Measurements from ENCODE around the gene RNF213.

RNF213 gene

DNA sequence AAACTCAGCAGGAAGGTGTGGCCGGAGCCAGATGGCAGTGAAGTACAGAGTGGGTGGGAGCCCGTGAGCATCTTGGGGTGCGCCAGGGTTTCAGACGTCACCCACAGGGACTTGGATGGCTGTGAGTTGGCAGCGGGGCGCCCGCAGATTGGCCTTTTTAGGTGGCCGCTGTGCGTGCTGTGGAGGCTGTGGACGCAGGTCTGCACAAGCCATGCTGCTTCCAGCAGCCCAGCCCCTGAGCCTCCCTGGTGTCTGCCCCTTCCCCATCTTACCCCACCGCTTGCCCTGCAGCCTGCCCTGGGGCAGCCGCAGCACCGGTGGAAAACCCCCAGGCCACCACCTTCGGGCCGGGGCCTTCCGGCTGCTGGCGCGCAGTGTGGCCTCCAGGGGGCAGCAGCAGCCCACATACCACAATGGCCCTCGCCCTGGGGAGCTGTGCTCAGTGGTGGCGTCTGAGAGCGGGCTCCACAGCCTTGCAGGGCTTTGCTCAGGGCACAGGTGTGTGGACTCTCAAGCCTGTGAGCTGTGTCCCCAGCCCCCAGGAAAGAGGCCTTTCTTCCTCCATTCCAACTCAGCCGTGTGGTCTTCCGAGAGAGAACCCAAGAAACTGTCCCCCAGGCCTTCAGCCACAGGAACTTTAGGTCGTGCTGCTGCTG, 166.1 kb downstream of the RNF213 start:
- Mint-ChIP-seq H3K4me3 (no peak overlapping the region), H3K27ac (ENCODE audit: low read depth) (peak overlapping the region; percentile 35), H3K36me3 (ENCODE audit: insufficient read depth) (no peaks in the 10 kb centered on the region)

DNA sequence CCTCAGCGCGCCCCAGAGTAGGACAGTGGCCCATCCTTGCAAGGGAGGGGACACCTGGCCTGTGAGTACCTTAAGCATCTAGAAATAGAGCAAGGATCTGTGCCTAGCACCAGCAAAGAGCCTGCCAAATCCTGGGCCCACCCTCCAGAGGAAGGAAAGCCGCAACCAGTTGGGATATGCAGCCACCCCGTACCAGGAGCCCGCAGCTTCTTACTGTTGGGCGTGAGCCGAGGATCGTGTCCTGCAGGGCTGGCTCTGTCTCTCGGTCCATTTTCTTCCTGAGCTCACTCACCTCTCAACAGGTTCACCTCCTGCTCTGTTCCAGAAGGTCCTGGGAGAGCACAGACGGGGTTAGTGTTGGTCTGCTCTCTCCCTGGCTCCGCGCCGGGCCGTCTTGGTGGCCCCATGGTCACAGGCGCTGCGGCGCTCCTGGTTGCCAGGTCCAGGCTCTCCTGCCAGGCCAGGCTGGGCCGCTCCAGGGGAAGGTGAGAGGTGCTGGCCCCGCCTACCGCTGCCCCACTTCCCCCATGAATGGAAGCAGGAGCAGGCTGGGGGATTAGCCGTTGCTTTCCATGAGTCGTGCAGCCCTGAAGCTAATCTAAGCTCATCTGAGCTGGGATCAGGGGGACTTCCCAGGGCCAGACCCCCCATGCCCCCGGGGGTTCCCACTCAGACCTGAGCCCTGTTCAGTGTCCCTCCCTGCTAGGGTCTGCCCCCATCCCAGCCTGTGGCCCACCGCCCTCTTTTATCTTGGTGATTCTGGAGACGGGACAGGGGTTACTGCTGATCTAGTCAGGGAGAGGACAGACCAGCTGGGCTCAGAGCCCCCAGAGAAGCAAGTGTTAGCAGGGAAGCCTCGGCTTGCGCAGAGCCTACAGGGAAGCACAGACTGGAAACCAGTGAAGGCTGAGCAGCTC, 167.0 kb downstream of the RNF213 start:
- Mint-ChIP-seq H3K9me3 (no peaks in the 10 kb centered on the region), H3K27me3 (no peaks in the 10 kb centered on the region), H3K4me1 (peaks cover 11% of the 10 kb centered on the region), H3K27ac (ENCODE audit: low read depth) (no peak overlapping the region), H3K4me3 (no peak overlapping the region), H3K36me3 (ENCODE audit: insufficient read depth) (no peaks in the 10 kb centered on the region)
- DNase-seq (ENCODE audit: low spot score in 2 of 2) (no peak), ATAC-seq (replicated peaks; ENCODE audit: extremely low read depth, poor library complexity, severe bottlenecking) (no peak)

More for the DNA sequence above, 166.1 kb downstream of the RNF213 start:
- ATAC-seq (replicated peaks; ENCODE audit: extremely low read depth, poor library complexity, severe bottlenecking) (peak; percentile 96), DNase-seq (ENCODE audit: low spot score in 2 of 2) (peak; percentile 86 to 92)
- Mint-ChIP-seq H3K27me3 (no peaks in the 10 kb centered on the region), H3K9me3 (no peaks in the 10 kb centered on the region), H3K4me1 (peaks cover 11% of the 10 kb centered on the region)

DNA sequence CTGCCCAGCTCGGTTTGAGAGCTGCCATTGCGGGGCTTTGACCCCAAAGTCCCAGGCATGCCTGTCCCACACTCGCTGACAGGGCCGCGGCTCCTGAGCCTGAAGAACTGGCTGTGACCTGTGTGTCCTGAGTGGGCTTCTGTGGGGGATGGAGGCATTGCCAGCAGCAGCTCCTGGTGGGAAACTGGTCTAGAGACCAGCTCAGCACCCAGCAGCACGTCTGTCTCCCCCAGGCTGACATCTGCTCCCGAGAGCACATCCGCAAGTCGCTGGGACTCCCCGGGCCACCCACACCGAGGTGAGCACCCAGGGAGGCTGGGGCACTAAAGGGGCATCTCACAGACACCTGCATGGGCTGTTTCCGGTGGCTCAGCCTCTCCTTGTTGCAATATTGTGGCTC, 167.7 kb downstream of the RNF213 start:
- Mint-ChIP-seq H3K4me3 (no peak overlapping the region), H3K27ac (ENCODE audit: low read depth) (no peak overlapping the region), H3K4me1 (peaks cover 11% of the 10 kb centered on the region), H3K9me3 (no peaks in the 10 kb centered on the region), H3K36me3 (ENCODE audit: insufficient read depth) (no peaks in the 10 kb centered on the region), H3K27me3 (no peaks in the 10 kb centered on the region)
- no peak for ATAC-seq (replicated peaks; ENCODE audit: extremely low read depth, poor library complexity, severe bottlenecking)
- no peak for DNase-seq (ENCODE audit: low spot score in 2 of 2)

DNA sequence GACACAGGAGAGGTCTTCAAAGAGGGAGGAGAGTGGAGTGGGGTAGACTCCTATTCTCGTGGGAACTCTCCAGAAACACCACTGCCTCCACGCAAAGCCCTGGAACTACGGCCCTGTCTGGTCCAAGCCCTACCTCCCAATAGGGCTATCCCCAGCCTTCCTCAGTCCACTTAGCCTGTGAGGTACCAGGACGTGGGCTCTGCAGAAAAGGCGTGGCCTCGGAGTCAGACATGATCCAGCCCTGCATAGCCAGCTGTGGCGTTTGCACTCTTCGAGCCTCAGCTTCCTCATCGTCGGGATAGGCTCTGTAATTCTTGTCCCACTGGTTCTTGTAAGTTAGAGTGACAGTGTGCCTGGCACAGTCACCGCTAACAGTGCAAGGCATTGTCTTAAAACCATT, 168.1 kb downstream of the RNF213 start:
- DNase-seq (ENCODE audit: low spot score in 2 of 2) (no peak), ATAC-seq (replicated peaks; ENCODE audit: extremely low read depth, poor library complexity, severe bottlenecking) (no peak)
- Mint-ChIP-seq H3K4me3 (no peak overlapping the region), H3K36me3 (ENCODE audit: insufficient read depth) (no peaks in the 10 kb centered on the region), H3K4me1 (peaks cover 10% of the 10 kb centered on the region), H3K27ac (ENCODE audit: low read depth) (no peak overlapping the region), H3K9me3 (no peaks in the 10 kb centered on the region), H3K27me3 (no peaks in the 10 kb centered on the region)

DNA sequence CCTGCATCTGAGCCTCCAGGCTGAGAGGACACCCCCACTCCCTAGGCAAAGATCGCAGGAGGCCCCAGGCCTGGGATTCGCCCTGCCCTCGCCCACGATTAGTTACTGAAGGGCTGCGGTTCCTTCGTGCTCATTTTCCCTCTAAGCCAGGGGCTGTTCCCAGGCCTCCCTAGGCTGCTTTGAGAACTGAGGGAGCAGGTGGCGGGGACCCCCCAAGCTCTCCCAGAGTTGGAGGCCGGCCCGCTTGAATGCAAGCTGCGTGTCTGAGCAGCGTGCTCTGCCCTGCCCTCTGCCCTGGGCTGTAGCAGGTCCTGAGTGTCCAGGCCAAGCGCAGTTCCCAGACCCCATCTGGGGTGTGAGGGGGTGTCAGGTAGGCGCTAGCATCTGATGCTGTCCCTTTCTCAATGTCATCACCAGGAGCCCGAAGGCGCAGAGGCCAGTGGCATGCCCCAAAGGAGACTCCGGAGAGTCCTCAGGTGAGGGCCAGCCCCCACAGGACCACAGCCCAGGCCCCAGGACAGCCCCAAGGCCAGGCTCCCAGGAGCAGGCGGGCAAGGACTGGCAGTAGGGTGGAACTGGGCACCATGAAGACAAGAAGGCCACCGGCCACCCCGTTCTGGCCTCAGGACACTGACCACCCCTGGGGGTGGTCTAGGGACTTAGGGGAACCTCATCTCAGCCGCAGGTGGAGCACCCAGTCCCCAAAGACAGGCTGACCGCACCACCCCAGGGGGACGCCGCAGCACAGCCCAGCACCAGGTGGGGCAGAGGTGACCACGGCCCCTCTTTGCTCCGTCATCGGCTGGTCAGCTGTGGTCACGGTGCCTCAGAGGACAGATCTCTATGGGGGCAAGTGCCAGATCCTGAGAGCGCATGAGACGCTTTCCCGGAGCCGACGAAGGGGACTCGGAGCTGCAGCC, 169.0 kb downstream of the RNF213 start:
- Mint-ChIP-seq H3K27me3 (no peaks in the 10 kb centered on the region), H3K4me3 (no peak overlapping the region), H3K4me1 (peaks cover 5% of the 10 kb centered on the region), H3K36me3 (ENCODE audit: insufficient read depth) (no peaks in the 10 kb centered on the region), H3K27ac (ENCODE audit: low read depth) (no peak overlapping the region), H3K9me3 (no peaks in the 10 kb centered on the region)
- DNase-seq (ENCODE audit: low spot score in 2 of 2) (no peak), ATAC-seq (replicated peaks; ENCODE audit: extremely low read depth, poor library complexity, severe bottlenecking) (no peak)

DNA sequence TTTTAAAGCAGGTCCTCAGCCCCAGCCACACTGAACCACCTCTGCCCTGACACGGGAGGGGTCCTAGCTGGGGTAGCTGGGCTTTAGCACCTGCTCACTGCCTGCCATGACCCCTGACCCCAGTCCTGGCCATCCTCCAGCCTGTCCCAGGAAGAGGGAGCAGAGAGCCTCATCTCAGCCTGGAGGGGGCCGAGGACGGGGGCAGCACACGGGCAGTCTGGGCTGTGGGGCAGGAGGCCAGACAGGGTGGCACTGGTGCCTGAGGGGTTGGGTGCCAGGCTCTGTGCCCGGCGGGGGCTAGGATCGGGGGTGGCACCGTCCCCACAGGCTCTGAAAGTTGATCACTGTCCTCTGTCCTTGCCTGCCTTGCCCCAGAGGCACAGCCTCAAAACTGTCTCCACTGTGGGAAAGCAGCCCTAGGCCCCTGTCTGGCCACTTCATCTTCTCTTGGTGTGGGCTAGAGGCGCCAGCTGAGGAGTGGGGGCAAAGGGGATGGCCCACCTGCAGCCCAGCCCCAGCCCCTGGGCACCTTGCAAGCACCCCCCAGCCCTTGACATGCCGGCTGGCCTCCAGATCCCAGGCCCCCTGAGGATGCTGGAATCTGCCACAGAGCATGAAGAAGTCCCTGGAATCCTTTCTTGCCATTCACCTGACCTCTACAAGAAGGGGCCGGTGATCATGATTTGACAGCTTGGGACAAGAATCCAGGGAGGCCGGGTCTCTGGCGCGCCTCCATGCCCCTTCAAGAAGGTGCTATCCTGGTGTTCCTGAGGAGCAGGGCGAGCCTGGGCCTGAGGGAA, 170.0 kb downstream of the RNF213 start:
- no peak for DNase-seq (ENCODE audit: low spot score in 2 of 2)
- Mint-ChIP-seq H3K36me3 (ENCODE audit: insufficient read depth) (no peaks in the 10 kb centered on the region), H3K27ac (ENCODE audit: low read depth) (no peak overlapping the region), H3K4me1 (peaks cover 5% of the 10 kb centered on the region), H3K27me3 (no peaks in the 10 kb centered on the region), H3K4me3 (no peak overlapping the region), H3K9me3 (no peaks in the 10 kb centered on the region)
- no peak for ATAC-seq (replicated peaks; ENCODE audit: extremely low read depth, poor library complexity, severe bottlenecking)

DNA sequence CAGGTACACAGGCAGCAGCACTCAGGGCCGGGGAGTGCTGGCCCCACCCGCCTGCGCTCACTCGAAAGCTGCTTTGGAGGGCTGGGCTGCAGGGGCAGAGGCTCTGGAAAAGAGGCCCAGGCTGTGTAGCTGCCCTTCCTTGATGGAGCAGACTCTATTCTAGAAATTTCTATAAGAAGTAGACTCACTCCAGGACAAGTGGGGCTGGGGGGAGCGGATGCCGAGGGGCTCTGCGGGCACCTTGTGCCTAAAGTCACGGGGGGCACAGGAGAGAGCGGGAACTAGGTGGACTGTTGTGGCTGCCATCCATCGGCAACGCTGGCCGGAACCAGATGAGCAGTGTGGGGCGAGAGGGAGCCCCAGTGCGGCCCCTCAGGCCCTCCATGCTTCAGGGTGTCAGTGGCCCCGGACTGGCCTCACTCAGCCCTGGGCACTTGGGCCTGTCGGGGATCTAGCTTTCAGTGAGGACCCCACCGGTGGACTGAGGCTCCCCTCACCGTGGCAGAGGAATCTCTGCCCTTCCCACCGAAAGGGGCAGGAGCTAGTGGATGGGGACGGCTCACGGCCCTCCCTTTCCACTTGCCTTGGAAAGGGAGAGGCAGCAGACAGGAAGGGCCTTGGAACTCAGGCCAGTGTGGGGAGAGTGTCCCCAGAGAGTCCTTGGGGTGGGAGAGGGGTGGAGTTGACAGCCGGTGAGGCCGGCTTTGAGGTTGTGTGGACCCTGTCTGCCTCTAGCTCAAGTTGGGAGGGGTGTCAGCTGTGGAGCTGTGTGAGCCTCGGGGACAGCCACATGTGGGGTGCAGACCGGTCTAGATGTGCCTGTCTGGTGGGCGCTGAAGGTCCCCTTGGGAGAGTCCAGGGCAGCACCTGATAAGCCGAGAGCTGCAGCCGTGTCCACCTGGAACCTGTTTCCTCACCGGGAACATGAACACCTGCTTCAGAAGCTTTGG, 170.9 kb downstream of the RNF213 start:
- Mint-ChIP-seq H3K27me3 (no peaks in the 10 kb centered on the region), H3K36me3 (ENCODE audit: insufficient read depth) (no peaks in the 10 kb centered on the region), H3K27ac (ENCODE audit: low read depth) (no peak overlapping the region), H3K4me1 (peaks cover 5% of the 10 kb centered on the region), H3K4me3 (no peak overlapping the region), H3K9me3 (no peaks in the 10 kb centered on the region)
- no peak for DNase-seq (ENCODE audit: low spot score in 2 of 2)
- no peak for ATAC-seq (replicated peaks; ENCODE audit: extremely low read depth, poor library complexity, severe bottlenecking)

DNA sequence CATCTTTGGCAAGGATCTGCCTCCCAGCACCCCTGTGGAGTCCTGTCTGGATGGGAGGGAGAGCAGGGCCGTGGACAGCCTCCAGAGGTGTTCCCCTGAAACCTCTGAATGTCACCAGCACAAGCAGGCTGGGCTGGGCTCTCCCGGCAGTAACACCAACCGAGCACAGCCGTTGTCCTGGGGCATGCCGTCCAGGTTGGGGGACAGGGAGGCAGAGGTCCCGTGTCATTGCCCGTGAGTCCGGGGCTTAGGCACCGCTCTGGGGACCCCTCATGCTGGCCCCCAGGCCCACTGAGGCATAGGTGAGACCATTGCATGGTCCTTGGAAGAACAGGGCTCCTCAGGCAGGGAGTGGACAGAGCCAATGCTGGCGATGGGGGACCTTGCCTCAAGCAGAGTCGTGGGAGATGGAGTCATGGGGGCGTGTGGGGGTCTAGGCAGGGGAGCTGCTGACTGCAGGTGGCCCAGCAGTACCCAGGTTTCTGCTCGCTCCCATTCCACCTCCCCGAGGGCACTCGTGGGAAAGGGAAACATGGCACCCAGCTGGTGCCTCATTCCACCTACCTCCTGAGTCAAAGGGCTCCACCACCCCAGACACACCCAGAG, 171.8 kb downstream of the RNF213 start:
- H3K4me1 Mint-ChIP-seq = no peaks in the 10 kb centered on the region
- H3K4me3 Mint-ChIP-seq = no peak overlapping the region
- no peaks in the 10 kb centered on the region for H3K27me3 Mint-ChIP-seq
- no peaks in the 10 kb centered on the region for H3K36me3 Mint-ChIP-seq (ENCODE audit: insufficient read depth)
- ATAC-seq (replicated peaks; ENCODE audit: extremely low read depth, poor library complexity, severe bottlenecking) = no peak
- no peak for DNase-seq (ENCODE audit: low spot score in 2 of 2)
- H3K27ac Mint-ChIP-seq (ENCODE audit: low read depth) = no peak overlapping the region
- H3K9me3 Mint-ChIP-seq = no peaks in the 10 kb centered on the region

DNA sequence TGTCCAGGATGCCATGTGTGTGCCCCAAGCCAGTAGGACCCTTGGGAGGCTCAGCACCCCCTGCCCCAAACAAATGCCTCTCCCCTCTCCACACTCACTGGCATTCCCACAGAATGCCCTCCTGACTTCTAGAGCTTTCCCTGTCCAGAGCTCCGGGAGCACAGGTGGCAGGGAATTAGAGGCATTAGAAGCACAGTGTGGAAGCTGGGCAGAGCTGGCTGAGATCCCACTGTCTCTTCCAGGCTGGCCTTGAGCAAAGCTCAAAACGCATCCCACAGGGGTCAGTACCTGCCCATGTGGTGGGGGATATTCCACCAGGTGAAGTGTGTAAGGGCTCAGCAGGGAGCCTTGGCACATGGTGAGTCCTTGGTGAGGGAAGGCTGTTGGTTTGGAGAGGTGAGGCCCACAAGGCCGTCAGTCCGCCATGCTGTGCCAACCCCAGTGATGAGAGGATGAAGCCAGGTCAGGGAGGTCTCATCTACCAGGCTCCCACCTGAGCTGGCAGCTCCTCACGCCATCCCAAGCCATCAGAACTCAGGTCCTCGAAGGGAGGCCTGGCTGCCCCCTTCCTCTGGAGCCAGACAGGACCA, 172.4 kb downstream of the RNF213 start:
- Mint-ChIP-seq H3K4me1 (no peaks in the 10 kb centered on the region), H3K9me3 (no peaks in the 10 kb centered on the region), H3K36me3 (ENCODE audit: insufficient read depth) (no peaks in the 10 kb centered on the region), H3K27me3 (no peaks in the 10 kb centered on the region), H3K27ac (ENCODE audit: low read depth) (no peak overlapping the region), H3K4me3 (no peak overlapping the region)
- ATAC-seq (replicated peaks; ENCODE audit: extremely low read depth, poor library complexity, severe bottlenecking) (no peak), DNase-seq (ENCODE audit: low spot score in 2 of 2) (no peak)

DNA sequence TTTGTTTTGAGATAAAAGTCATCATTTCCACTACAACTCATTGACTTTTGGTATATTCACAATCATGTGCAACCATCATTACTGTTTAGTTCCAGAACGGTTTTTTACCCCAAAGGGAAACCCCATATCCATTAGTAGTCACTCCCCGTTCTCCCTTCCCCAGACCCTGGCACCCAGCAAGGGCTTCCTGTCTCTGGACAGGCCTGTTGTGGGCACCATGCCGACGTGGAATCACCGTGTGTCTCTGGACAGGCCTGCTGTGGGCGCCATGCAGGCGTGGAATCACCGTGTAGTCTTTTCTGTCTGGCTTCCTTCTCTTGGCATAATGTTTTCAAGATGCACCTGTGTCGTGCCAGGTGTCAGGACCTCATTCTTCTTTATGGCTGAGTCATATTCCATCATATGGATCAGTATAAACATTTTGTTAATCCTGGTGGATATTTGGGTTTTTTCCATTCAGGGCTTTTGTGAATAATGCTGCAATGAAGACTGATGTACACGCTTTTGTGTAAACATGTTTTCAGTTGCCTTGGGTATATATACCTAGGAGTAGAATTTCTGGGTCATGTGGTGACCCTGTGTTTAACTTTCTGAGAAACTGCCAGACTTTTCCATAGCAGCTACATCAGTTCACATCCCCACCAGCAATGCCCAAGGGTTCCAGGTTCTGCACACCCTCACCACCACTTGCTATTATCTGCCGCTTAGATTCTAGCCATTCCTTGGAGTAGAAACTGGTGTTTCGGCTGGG, 173.4 kb downstream of the RNF213 start:
- DNase-seq (ENCODE audit: low spot score in 2 of 2) (no peak), ATAC-seq (replicated peaks; ENCODE audit: extremely low read depth, poor library complexity, severe bottlenecking) (no peak)
- no peaks in the 10 kb centered on the region for H3K4me1 Mint-ChIP-seq
- H3K27ac Mint-ChIP-seq (ENCODE audit: low read depth) = no peak overlapping the region
- H3K4me3 Mint-ChIP-seq = no peak overlapping the region
- H3K27me3 Mint-ChIP-seq = no peaks in the 10 kb centered on the region
- H3K9me3 Mint-ChIP-seq = no peaks in the 10 kb centered on the region
- no peaks in the 10 kb centered on the region for H3K36me3 Mint-ChIP-seq (ENCODE audit: insufficient read depth)

Data from central memory CD8-positive, alpha-beta T cell (primary cell).